ENCODE data around the gene CEP192.
A peak's percentile ranks its signal among the peaks of the same experiment; 100 is the strongest.
"Not testable (repeated sequence)": the region's sequence is repeated elsewhere in the genome, so short reads cannot be mapped to it uniquely, and the experiment has no call there.

Gene CEP192

GRCh38 chr18:12990967-12991820 is at the start of gene CEP192:
TSS of gene CEP192 (plus strand) at chr18:12991362. CDS start at chr18:12999425, 8,063 bp downstream.
- peak; percentile 98 for DNase-seq

- DNase-seq = no peak
Observed at GRCh38 chr18:12943215-12943614, 47.9 kb upstream of the CEP192 start.

- no peak for DNase-seq
Observed at GRCh38 chr18:12944709-12945108, 46.5 kb upstream of the CEP192 start.

GRCh38 chr18:12946549-12947284 is 44.4 kb upstream of the CEP192 start:
- no peak for DNase-seq

- DNase-seq = peak; percentile 100
Observed at GRCh38 chr18:12947285-12948049, 43.7 kb upstream of the CEP192 start, which contains the start of gene SEH1L. TSS of gene SEH1L (plus strand) at chr18:12948011. CDS start at chr18:12948122, 111 bp downstream.

- peak; percentile 99 for DNase-seq
Observed at GRCh38 chr18:12948050-12948804, 42.9 kb upstream of the CEP192 start.

- DNase-seq = no peak
Observed at GRCh38 chr18:12958478-12958877, 32.7 kb upstream of the CEP192 start.

GRCh38 chr18:12960395-12960794 is 30.8 kb upstream of the CEP192 start:
- DNase-seq = no peak

GRCh38 chr18:12960853-12961397 is 30.2 kb upstream of the CEP192 start:
- DNase-seq = no peak

GRCh38 chr18:12963069-12963468 is 28.1 kb upstream of the CEP192 start:
- no peak for DNase-seq

- DNase-seq = no peak
Observed at GRCh38 chr18:12968115-12968514, 23.0 kb upstream of the CEP192 start.

GRCh38 chr18:12968619-12969018 is 22.5 kb upstream of the CEP192 start:
- no peak for DNase-seq

- DNase-seq = no peak
Observed at GRCh38 chr18:12973562-12974213, 17.5 kb upstream of the CEP192 start.

- DNase-seq = no peak
Observed at GRCh38 chr18:12975488-12975887, 15.7 kb upstream of the CEP192 start.

GRCh38 chr18:12976305-12976704 is 14.9 kb upstream of the CEP192 start:
- DNase-seq = no peak

- DNase-seq = not testable (repeated sequence)
Observed at GRCh38 chr18:12980065-12980464, 11.1 kb upstream of the CEP192 start.

- DNase-seq = no peak
Observed at GRCh38 chr18:12989397-12990122, 1.6 kb upstream of the CEP192 start.

GRCh38 chr18:12990123-12990475 is 1.1 kb upstream of the CEP192 start:
- DNase-seq = peak; percentile 51

- no peak for DNase-seq
Observed at GRCh38 chr18:12990641-12990966, 558 bp upstream of the CEP192 start.

GRCh38 chr18:12991821-12992179 is 638 bp downstream of the CEP192 start:
- no peak for DNase-seq

GRCh38 chr18:12993439-12993838 is 2.3 kb downstream of the CEP192 start:
- no peak for DNase-seq

Data from activated CD4-positive, alpha-beta T cell treated with anti-CD3 and anti-CD28 coated beads for 48 hours (primary cell).